Tibial nerve (tissue), 3 donors: ENCODE measurements around the gene PAQR4.

Source experiments
- CTCF ChIP-seq, 5 experiments: fragments of 200-600 bp in 3 of 5; fragments of 450-650 bp in 2 of 5; sonication (generic) in 3 of 5; IDR thresholded peaks; one replicate each; pipeline ENCODE4 v1.5.1; 2016 to 2019; ENCODE audit warnings: antibody characterized with exemption in 5 of 5, mild to moderate bottlenecking in 3 of 5, moderate library complexity in 2 of 5
- POLR2A ChIP-seq, 2 donors: fragments of 450-650 bp; IDR thresholded peaks; one replicate each; pipeline ENCODE4 v1.6.1; 2017; ENCODE audit warnings: antibody characterized with exemption in 2 of 2, mild to moderate bottlenecking in 2 of 2, moderate library complexity in 2 of 2

DNA sequence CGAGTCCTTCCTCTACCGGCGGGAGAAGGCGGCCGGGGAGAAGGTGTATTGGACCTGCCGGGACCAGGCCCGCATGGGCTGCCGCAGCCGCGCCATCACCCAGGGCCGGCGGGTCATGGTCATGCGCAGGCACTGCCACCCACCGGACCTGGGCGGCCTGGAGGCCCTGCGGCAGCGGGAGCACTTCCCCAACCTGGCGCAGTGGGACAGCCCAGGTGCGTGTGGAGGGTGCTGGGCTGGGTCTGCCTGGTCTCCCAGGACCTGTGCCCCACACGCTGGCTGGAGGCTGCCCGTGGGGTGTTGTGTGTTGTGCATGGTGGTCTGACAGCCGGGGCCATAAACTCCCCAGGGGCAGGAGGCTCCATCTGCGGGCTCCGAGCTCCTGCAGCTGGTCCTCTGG is 32.0 kb upstream of the PAQR4 start:
- TF ChIP-seq CTCF (IDR thresholded peaks at IDR 0.05) (no peak), POLR2A (IDR thresholded peaks at IDR 0.05) (no peak)
